ENCODE measurements around the gene USPL1.

GRCh38 chr13:30616927-30617314, 799 bp upstream of the USPL1 start:
- TF ChIP-seq CTCF (conservative IDR thresholded peaks at IDR 0.05), result peak; percentile 28; the same call in 1 of the 2 replicates
- no peak for TF ChIP-seq EZH2 (IDR thresholded peaks at IDR 0.05; ENCODE audit: low read depth)
